Panc1 (cell line): ENCODE results near the gene ADAMTS16. TPM values are rescaled to one million over a fixed set of nuclear protein-coding genes. Genes with fewer than 3 reads are reported as not detected.

ENCODE experiments used
- ATAC-seq: fragments of 200-7000 bp; cut with Tn5 transposase; 2 replicates; pipeline ENCODE4 v1.9.1; 2020; ENCODE audit warnings: mild to moderate bottlenecking, moderate library complexity
- BruUV-seq: library from RNA; stranded (reverse); fragments of 400-500 nt; replicated peaks from 2 replicates; lab custom pipeline; 2021; lab: Mats Ljungman, UMichigan
- CTCF ChIA-PET: fragments of 300-600 bp; sonication (Branson Sonifier 250); formaldehyde crosslinking; loops from one replicate; lab custom pipeline; 2022; ENCODE audit warnings: antibody characterized with exemption; lab: Charles Lee
- POLR2A ChIA-PET: fragments of 300-600 bp; sonication (Branson Sonifier 250); formaldehyde crosslinking; loops from one replicate; lab custom pipeline; 2022; ENCODE audit warnings: antibody characterized with exemption; lab: Charles Lee
- DNase-seq: peaks from one replicate; pipeline ENCODE4 v3.0.0-alpha.2; 2010; ENCODE audit warnings: low read depth, low spot score
- H3K27ac ChIP-seq: 2 replicates; pipeline ENCODE4 v1.5.1; 2011; ENCODE audit warnings: mild to moderate bottlenecking, low read length, inconsistent platforms
- H3K27me3 ChIP-seq: fragments of 200-500 bp; sonication (Bioruptor generic); 2 replicates; pipeline ENCODE4 v1.6.0; 2014; ENCODE audit warnings: low read length, inconsistent platforms; ENCODE audit not compliant: control insufficient read depth, insufficient read depth
- H3K36me3 ChIP-seq: fragments of 200-500 bp; sonication (Bioruptor generic); 2 replicates; pipeline ENCODE4 v1.5.1; 2014; ENCODE audit warnings: inconsistent platforms, mild to moderate bottlenecking, low read length, moderate library complexity; ENCODE audit not compliant: control insufficient read depth, insufficient read depth
- H3K4me1 ChIP-seq: 2 replicates; pipeline ENCODE4 v1.5.1; 2011; ENCODE audit warnings: inconsistent platforms, mild to moderate bottlenecking, low read length, moderate library complexity; ENCODE audit not compliant: control insufficient read depth, insufficient read depth
- H3K4me3 ChIP-seq, 2 experiments: 2 replicates each; pipeline ENCODE4 v1.5.1; 2011 to 2012; ENCODE audit warnings: low read depth in 2 of 2, low read length in 2 of 2, mild to moderate bottlenecking in 2 of 2, inconsistent platforms in 1 of 2, moderate library complexity in 1 of 2
- H3K9me3 ChIP-seq: fragments of 200-500 bp; sonication (Bioruptor generic); 2 replicates; pipeline ENCODE4 v1.5.1; 2014; ENCODE audit warnings: low read depth, mild to moderate bottlenecking, inconsistent platforms, low read length, moderate library complexity; ENCODE audit not compliant: control insufficient read depth, insufficient read depth
- POLR2AphosphoS5 ChIP-seq: IDR thresholded peaks from 2 replicates; pipeline ENCODE4 v1.6.1; 2012; ENCODE audit warnings: mild to moderate bottlenecking, low read depth, low read length, moderate library complexity
- SIN3A ChIP-seq: IDR thresholded peaks from 2 replicates; pipeline ENCODE4 v1.6.1; 2012; ENCODE audit warnings: low read depth, mild to moderate bottlenecking, low read length, moderate library complexity, borderline replicate concordance; ENCODE audit not compliant: insufficient read depth
- TCF7L2 ChIP-seq: IDR thresholded peaks from 2 replicates; pipeline ENCODE4 v1.6.1; 2011; ENCODE audit warnings: mild to moderate bottlenecking, low read depth, low read length, inconsistent platforms
- in situ Hi-C: cut with HindIII; loops from 2 replicates; pipeline ENCODE4 v1.10.0; 2016; ENCODE audit warnings: low sequenced_read_pairs, low pct_unique_long_range_greater_than_20kb
- intact Hi-C: fragments of 100-400 bp; cut with micrococcal nuclease; formaldehyde crosslinking; loops from one replicate; pipeline ENCODE4 v1.10.0; 2022; ENCODE audit not compliant: unreplicated experiment
- total RNA-seq: library from RNA; stranded (reverse); gene quantifications from one replicate; pipeline ENCODE4 v1.2.1, GENCODE V29; 2021; ENCODE audit not compliant: unreplicated experiment
- TF ChIP-seq, protein P1 (sequence below), 2 experiments: IDR thresholded peaks; 2 replicates each; pipeline ENCODE4 v1.6.1; 2011 to 2012; ENCODE audit warnings: low read depth in 2 of 2, control low read depth in 1 of 2, low read length in 1 of 2, mild to moderate bottlenecking in 1 of 2, moderate library complexity in 1 of 2; ENCODE audit not compliant: insufficient read depth in 1 of 2
- TF ChIP-seq, protein P2 (sequence below): fragments of 450-650 bp; IDR thresholded peaks from 2 replicates; pipeline ENCODE4 v1.5.1; 2017; ENCODE audit warnings: mild to moderate bottlenecking

The ADAMTS16 gene
- total RNA-seq, 1 experiment from 2014 or later = 0.54 TPM

DNA sequence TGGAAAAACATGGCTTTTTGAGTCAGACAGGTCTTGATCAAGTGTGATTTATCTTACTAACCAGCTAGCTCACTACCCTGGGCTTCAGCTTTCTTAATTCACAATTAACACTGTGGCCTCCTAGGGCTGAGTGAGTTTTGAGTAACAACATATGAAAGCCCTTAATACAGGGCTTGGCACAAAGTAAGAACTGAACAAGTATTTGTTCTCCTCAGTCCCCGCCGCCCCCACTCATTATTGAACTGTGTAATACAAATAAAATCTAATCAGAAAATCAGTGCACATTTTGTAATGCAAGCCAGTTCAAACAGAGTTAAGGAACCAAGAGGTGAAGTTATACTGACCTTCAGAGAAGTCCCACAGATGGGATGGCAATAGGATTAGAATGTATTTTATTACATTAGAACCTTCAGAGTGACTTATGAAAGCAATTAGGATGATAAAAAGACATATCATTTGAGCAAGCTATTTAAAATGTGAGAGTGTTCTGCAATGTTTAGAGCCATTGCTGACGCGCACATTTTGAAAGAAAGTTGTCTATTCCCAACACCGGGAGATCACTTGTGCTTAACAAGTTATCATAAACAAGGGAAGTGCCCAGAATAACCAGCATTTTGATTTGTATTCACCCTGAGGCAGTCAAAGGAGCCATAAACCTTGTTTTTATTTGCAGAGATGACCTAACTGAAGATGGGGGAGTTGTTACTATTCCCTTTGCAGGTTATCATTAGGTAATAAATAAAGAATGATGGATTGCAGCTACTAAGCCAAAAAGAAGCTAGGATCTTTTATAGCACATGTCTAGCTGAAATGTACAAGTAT, 19.4 kb downstream of the ADAMTS16 start:
- in situ Hi-C loops (no loop called here), intact Hi-C loops (no loop called here)
- DNase-seq = no peak
- Histone ChIP-seq H3K4me1 (no peaks in the 10 kb centered on the region), H3K4me3 (no peak overlapping the region), H3K9me3 (no peaks in the 10 kb centered on the region), H3K27ac (no peak overlapping the region), H3K27me3 (no peaks in the 10 kb centered on the region), H3K36me3 (no peaks in the 10 kb centered on the region)
- POLR2A ChIA-PET = no interaction called here
- CTCF ChIA-PET = no interaction called here
- TF ChIP-seq POLR2AphosphoS5 (no peak), TCF7L2 (no peak), SIN3A (no peak)
- TF ChIP-seq, protein P1, sequence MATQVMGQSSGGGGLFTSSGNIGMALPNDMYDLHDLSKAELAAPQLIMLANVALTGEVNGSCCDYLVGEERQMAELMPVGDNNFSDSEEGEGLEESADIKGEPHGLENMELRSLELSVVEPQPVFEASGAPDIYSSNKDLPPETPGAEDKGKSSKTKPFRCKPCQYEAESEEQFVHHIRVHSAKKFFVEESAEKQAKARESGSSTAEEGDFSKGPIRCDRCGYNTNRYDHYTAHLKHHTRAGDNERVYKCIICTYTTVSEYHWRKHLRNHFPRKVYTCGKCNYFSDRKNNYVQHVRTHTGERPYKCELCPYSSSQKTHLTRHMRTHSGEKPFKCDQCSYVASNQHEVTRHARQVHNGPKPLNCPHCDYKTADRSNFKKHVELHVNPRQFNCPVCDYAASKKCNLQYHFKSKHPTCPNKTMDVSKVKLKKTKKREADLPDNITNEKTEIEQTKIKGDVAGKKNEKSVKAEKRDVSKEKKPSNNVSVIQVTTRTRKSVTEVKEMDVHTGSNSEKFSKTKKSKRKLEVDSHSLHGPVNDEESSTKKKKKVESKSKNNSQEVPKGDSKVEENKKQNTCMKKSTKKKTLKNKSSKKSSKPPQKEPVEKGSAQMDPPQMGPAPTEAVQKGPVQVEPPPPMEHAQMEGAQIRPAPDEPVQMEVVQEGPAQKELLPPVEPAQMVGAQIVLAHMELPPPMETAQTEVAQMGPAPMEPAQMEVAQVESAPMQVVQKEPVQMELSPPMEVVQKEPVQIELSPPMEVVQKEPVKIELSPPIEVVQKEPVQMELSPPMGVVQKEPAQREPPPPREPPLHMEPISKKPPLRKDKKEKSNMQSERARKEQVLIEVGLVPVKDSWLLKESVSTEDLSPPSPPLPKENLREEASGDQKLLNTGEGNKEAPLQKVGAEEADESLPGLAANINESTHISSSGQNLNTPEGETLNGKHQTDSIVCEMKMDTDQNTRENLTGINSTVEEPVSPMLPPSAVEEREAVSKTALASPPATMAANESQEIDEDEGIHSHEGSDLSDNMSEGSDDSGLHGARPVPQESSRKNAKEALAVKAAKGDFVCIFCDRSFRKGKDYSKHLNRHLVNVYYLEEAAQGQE (IDR thresholded peaks at IDR 0.05; ENCODE audit: insufficient read depth in 1 of 2, low read depth in 2 of 2, low read length in 1 of 2) = no peak
- TF ChIP-seq, protein P2, sequence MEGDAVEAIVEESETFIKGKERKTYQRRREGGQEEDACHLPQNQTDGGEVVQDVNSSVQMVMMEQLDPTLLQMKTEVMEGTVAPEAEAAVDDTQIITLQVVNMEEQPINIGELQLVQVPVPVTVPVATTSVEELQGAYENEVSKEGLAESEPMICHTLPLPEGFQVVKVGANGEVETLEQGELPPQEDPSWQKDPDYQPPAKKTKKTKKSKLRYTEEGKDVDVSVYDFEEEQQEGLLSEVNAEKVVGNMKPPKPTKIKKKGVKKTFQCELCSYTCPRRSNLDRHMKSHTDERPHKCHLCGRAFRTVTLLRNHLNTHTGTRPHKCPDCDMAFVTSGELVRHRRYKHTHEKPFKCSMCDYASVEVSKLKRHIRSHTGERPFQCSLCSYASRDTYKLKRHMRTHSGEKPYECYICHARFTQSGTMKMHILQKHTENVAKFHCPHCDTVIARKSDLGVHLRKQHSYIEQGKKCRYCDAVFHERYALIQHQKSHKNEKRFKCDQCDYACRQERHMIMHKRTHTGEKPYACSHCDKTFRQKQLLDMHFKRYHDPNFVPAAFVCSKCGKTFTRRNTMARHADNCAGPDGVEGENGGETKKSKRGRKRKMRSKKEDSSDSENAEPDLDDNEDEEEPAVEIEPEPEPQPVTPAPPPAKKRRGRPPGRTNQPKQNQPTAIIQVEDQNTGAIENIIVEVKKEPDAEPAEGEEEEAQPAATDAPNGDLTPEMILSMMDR = no peak
- no TSS peak for BruUV-seq
- ATAC-seq = no peak

DNA sequence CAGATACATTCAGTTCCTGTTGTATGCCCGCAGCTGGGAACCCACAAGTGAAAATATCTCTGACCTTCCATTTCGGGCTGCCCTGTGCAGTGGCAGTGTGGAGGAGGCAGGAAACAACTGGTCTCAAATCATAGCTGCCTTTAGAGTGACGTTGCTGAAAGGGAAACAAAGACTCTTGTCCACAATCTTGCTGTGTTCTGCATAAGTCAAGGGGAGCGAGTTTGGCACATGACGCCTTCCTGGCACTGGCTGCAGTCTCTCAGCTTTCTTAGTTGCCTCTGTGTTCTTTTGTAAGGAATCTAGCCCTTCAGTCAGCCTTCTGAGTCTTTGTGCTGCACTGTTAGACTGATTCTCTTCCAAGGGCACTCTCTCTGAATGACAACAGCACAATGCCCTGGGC, 24.0 kb downstream of the ADAMTS16 start:
- in situ Hi-C loops (no loop called here), intact Hi-C loops (no loop called here)
- no peak for DNase-seq
- CTCF ChIA-PET = interaction anchor here (0.6 kb wide), 1 partner anchor 17 kb away, joined by 4 read pairs; no protein-coding TSS in a partner anchor
- Histone ChIP-seq H3K9me3 (no peaks in the 10 kb centered on the region), H3K27me3 (no peaks in the 10 kb centered on the region), H3K27ac (no peak overlapping the region), H3K36me3 (no peaks in the 10 kb centered on the region), H3K4me3 (no peak overlapping the region), H3K4me1 (no peaks in the 10 kb centered on the region)
- POLR2A ChIA-PET = no interaction called here
- BruUV-seq = no TSS peak
- no peak; the same call in 1 of the 2 replicates for ATAC-seq
- TF ChIP-seq, protein P1 (IDR thresholded peaks at IDR 0.05; ENCODE audit: insufficient read depth in 1 of 2, low read depth in 2 of 2, low read length in 1 of 2) = no peak
- TF ChIP-seq, protein P2 = no peak
- TF ChIP-seq TCF7L2 (no peak), SIN3A (no peak), POLR2AphosphoS5 (no peak)
